GM12872 (cell line): ENCODE results near the gene GALNT4.

Experiments used
- TF ChIP-seq, protein P1 (sequence below): IDR thresholded peaks from 3 replicates; pipeline ENCODE4 v1.5.1; 2011; ENCODE audit warnings: low read depth, mild to moderate bottlenecking, low read length, moderate library complexity; ENCODE audit not compliant: insufficient read depth

Gene GALNT4

DNA sequence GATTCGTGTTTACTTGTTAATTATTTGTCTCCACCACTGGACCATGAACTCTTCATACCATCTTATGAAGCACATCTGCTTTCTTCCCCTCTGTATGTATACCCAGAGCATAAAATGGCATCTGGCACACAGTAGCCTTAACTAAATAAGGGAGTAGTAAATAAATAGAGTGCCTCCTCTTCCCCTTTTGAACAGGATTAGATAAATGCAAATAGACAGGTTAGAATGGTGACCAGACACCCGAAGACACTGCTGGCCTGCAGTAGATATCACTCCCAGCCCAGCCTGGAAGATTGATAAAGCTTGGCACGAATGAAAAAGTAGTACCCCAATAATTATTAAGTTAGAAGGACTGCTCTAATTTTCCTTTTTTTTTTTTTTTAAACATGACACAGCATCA is 6.9 kb downstream of the GALNT4 start:
- TF ChIP-seq, protein P1, sequence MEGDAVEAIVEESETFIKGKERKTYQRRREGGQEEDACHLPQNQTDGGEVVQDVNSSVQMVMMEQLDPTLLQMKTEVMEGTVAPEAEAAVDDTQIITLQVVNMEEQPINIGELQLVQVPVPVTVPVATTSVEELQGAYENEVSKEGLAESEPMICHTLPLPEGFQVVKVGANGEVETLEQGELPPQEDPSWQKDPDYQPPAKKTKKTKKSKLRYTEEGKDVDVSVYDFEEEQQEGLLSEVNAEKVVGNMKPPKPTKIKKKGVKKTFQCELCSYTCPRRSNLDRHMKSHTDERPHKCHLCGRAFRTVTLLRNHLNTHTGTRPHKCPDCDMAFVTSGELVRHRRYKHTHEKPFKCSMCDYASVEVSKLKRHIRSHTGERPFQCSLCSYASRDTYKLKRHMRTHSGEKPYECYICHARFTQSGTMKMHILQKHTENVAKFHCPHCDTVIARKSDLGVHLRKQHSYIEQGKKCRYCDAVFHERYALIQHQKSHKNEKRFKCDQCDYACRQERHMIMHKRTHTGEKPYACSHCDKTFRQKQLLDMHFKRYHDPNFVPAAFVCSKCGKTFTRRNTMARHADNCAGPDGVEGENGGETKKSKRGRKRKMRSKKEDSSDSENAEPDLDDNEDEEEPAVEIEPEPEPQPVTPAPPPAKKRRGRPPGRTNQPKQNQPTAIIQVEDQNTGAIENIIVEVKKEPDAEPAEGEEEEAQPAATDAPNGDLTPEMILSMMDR = no peak

DNA sequence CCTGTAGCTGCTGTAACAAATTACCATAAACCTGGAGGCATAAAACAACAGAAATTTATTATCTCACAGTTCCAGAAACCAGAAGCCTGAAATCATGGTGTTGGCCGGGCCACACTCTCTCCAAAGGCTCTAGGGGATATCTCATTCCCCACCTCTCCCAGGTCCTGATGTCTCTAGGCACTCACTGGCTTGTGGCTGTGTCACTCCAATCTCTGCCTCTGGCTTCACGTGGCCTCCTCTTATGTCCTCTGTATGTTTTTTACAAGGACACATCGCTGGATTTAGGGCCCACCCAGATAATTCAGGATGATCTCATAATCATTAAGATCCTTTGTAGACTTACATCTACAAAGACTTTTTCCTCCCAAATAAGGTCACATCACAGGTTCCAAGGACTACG is 8.0 kb downstream of the GALNT4 start:
- TF ChIP-seq, protein P1 = no peak

DNA sequence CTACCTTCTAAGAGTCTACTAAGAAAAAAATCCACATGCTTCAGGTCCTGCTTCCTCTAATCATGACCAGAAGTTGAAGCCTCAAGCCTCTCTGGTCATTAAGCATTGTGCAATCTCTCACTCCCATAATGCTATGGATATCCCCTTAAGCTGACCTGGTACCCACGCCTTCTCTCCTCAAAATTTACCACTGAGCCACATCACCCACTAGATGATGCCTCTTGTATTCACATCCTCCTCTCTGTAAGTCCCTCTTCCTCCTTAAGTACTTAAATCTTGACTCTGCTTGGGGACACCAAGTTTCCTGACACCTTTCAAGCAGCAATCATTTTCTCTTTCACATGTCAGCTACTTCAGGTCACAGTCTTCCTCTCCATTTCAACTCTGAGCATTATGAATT is 9.8 kb downstream of the GALNT4 start:
- TF ChIP-seq, protein P1 = no peak

DNA sequence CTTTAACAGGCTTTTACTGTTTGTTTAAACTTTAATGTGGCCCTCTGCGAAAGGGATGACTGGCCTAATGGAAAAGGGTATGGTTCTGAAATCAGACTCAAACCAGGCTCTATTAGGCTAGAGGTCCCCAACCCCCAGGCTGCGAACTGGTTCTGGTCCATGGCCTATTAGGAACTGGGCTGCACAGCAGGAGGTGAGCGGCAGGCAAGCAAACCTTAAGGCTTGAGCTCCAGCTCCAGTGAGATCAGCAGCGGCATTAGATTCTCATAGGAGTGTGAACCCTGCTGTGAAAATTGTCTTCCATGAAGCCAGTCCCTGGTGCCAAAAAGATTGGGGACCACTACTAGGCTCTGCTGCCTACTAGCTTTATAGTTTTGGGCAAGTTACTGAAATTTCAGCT is 11.1 kb downstream of the GALNT4 start:
- TF ChIP-seq, protein P1 = no peak

DNA sequence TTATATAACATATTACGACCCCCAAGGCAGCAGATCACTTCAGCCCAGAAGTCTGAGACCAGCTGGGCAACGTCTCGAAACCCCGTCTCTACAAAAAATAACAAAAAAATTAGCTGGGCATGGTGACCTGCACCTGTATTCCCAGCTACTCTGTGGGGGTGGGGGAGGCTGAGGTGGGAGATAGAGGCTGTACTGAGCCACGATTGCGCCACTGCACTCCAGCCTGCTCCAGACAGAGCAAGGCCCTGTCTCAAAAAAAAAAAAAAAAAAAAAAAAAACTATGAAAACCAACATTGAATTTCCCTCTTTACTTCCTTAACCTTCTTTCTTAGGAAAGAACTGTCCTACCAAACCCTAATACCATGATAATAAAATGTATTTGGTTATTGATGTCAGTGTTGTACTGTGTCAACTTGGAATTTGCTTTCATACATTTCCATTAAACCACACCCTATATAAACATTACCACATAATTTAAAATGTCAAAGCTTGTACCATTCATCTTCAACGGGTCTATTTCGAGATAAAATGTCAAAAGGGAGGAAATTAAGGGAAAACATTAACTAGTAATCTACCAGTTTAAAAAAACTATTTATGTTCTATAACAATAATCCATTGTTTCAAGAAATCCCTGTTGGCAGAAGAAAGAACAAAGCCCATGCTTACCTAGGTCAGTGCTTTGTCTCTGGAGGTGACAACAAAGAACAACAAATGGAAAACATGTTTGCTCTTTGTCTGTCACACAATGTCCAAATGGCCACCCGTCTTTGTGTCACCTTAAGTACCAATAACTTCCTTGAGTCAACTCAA is 17.4 kb downstream of the GALNT4 start:
- TF ChIP-seq, protein P1 = no peak

DNA sequence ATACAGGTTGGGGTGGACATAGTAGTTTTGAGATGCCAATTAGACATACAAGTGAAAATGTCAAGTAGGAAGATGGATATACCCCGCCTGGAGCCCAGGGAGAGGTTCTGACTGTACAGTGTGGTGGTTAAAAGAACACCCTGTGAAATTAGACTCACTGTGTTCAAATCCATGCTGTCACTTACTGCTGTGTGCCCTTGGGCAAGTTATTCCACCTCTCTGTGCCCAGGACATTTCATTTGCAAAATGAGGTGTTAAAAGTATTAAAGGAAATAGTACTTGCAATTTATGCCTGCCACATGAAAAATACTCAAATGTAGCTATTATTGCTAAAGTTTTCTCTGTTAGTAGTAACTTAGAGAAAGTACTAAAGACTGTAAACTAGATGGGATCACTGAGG is 18.5 kb downstream of the GALNT4 start:
- TF ChIP-seq, protein P1 = no peak

DNA sequence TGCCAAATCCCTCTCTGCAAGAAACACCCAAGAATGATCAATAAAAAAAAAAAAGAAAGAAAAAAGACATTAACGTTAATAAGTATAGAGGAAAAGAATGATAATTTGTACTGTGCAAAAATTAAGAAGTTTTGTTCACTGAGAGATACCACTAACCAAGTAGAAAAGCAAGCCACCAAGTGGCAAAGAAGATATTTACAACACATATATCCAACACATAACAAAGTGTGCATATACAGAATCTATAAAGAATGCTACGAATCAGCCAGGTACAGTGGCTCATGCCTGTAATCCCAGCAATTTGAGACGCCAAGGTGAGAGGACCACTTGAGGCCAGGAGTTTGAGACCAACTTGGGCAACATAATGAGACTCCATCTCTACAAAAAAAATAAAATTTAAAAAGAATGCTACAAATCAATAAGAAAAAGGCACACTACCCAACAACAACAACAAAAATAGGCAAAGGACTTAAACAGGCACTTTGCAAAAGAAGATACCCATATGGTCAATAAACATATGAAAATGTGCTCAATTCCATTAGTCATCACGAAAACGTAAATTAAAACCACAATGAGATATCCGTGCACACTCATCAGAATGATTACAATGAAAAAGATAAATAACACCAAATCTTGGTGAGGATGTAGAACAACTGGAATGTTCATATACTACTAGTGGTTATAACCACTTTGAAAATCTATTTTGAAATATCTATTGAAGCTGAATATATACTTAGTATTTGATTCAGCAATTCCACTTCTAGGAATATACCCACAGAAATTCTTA is 19.8 kb downstream of the GALNT4 start:
- TF ChIP-seq, protein P1 = no peak
